GM19455 (cell line): ENCODE results near the gene MIAT.

Source experiments
- ATAC-seq: cut with Tn5 transposase; IDR thresholded peaks from one replicate; pipeline ENCODE4 v1.9.1; 2021; ENCODE audit not compliant: unreplicated experiment

The MIAT gene

DNA sequence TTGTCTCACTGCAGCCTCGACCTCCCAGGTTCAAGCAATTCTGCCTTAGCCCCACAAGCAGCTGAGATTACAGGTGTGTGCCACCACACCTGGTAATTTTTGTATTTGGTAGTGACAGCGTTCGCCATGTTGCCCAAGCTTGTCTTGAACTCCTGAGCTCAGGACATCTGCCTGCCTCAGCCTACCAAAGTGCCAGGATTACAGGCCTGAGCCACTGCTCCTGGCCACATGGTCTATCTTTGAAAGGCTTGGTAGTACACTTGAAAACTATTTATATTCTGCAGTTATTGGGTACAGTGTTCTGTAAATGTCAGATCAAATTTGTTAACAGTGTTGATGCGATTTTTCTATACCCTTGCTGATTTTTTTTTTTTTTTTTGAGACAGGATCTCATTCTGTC, 26.1 kb upstream of the MIAT start:
- no peak for ATAC-seq

- no peak for ATAC-seq
Observed at GRCh38 chr22:26632422-26633155, 24.8 kb upstream of the MIAT start.

DNA sequence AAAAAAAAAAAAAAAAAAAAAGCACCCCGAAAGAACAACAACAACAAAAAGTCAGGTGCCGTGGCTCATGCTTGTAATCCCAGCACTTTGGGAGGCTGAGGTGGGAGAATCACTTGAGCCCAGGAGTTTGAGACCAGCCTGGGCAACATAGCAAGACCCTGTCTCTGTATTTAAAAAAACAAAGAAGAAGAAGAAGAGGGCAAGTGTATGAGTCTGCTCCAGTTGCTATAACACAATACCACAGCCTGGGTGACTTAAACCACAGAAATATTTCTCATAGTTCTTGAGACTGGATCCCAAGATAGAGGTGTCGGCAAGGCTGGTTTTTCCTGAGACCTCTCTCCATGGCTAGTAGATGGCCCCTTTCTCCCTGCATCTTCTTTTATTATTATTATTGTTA, 23.2 kb upstream of the MIAT start:
- no peak for ATAC-seq

DNA sequence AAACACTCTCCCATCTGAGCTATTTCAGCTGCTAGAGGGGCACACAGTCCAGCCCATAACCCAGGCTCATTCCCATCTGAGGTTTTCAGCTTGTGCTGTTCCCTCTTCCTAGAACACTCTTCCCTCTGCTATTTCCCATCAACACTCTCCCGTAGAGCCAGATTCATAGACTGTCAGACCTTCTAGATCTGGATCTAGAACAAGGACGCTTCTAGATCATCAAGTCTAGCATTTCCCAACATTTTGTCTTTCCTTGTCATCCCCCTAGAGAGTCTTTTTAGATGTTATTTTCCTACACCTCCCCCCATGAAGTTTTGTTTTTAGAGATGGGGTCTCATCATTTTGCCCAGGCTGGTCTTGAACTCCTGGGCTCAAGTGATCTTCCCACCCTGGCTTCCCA, 22.3 kb upstream of the MIAT start:
- no peak for ATAC-seq

DNA sequence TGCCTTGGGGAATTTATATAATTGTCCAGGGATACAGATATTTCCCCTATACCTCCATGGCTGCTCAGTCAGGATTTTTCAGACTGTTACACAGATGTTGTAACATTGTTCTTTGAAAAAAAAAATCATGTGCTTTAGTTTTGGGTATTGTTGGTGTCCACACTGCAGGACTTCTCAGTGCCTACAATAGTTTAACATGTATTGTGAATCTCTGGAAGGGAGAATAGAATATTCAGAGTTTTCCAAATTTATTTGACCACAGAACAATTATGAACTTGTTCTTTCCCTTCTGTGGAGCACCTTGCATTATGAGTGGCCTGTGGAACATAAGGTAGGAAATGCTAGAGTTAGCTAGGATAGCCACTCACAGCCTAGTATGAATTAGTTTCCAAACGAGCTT, 21.1 kb upstream of the MIAT start:
- no peak for ATAC-seq

DNA sequence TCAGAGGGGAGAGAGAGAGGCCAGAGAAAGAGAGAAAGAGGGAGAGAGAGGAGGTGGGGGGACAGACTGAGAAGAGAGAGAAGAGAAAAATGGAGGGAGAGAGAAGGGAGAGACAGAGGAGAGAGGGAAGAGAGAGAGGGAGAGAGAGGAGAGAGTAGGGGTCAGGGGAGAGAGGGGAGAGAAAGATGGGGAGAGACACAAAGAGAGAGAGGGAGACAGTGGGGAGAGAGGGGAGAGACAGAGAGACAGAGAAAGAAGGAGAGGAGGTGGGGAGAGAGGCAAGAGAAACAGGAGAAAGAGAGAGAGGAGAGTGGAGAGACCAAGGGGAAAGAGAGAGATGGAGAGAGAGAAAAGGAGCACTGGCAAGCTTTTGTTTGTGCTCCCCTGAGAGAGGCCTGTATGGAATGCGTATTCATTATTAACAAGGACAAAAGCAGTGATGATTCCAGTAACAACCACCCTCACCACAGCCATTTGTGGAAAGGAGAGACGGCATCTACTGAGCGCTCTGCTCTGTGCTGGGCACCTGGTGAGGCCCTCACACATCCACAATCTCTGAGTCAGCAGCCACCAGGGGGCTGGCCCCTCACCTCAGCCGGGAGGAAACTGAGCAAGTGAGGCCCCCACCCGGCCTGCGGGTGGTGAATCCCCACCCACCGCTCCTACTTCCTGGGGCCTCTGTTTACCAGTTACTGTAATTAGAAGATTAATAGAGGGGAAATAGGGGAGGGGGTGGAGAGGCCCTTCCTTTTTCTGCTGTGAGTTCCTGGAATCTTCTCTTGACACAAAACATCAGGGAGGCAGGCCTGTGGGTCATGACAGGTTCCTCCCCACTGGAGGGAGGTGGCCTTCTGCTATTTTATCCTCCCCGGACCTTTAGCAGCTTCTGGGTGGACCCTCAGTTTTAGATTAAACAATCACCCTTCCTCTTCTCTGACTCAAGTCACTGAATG, 14.6 kb upstream of the MIAT start:
- no peak for ATAC-seq

DNA sequence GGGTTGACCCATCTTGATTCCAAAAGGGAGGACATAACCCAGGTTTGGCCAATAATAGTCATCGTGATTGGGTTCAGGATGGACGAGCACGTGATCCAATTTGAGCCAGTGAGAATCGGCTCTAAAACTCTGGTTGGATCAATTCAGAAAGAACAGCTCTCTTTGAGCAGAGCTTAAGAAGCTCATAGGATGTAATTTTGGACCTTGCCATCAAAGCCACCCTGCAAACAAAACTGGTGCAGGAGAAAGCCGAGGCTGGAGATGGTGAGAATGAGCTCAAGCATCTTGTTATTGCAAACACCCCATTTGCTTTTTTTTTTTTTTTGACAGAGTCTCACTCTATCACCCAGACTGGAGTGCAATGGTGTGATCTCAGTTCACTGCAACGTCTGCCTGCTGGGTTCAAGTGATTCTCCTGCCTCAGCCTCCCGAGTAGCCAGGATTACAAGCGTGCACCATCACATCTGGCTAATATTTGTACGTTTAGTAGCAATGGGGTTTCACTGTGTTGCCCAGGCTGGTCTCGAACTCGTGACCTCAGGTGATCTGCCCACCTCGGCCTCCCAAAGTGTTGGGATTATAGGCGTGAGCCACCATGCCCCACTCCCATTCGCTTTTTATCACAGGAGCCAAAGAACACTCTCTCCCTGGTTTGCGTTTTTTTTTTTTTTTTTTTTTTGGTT, 13.8 kb upstream of the MIAT start:
- no peak for ATAC-seq

- no peak for ATAC-seq
Observed at GRCh38 chr22:26646158-26646557, 11.2 kb upstream of the MIAT start.

DNA sequence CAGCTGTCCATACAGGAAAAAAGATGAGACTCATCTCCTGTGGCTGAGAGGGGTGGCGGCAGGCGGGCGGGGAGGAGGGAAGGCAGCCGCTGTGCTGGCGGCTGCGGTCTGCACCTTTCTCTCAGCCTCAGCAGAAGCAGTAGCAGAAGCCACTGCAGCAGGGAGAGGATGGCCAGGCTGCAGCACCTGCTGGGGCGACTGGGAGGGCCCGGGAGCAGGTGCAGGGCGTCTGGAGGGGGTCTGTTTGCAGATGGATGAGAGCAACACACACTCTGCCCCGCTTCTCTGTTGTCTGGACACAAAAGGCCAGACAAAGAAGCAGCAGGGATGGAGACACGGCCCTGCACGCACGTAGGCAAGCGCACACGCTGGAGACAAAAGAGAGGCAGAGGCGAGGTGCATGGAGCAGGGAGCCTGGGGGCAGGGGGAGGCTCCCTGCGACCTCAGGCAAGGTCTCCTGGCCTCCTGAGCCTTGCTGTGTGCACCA, 9.3 kb upstream of the MIAT start:
- ATAC-seq, result no peak

DNA sequence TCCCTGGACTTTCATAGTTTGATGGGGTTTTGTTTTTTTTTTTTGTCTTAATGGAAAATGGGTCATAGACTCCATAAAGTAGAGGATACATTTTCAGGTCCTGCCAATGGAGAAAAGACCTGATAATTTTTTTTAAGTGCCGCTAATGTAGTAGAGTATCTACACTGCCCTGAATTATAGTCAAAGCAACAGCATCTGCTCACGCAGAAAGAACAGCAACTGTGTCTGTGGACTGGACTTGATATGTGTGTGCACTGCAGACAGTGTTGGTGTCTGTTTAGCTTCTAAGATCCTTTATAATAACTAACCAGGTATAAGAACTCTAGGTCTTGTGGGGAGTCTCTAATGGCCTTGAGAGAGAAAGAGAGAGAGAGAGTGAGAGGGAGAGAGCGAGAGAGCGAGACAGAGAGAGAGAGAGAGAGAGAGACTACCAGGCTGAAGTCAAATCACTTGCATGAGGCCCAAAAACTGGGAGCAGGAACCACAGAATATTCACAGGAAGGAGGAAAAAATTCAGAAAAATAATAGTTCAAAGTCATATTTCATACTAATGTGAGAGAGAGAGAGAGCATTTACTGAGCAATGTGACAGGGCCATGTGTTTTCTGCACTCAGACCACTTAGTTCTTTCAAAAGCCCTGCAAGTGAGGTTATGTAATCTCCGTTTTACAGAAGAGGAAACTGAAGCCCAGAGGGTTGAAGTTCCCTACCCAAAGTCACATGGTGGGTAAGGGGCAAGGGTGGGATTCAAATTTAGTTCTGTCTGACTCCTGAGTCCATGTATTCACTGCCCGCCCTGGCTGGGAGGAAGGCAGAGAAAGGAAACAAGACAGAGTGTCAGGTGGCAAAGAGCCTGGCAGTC, 8.6 kb upstream of the MIAT start:
- no peak for ATAC-seq

- ATAC-seq, result no peak
Observed at GRCh38 chr22:26650722-26651421, 6.5 kb upstream of the MIAT start.

DNA sequence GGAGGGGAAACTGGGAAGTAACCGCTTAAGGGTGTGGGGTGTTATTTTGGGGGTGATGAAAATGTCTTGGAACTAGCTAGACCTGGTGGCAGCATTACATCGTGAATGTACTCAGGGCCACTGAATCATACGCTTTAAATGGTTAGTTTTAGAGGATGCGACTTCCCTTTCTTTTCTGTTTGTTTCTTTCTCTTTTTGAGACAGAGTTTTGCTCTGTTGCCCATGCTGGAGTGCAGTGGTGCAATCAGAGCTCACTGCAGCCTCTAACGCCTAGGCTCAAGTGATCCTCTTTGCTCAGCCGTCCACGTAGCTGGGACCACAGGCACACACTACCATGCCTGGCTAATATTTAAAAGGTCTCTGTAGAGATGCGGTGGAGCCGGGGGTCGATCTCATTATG, 5.6 kb upstream of the MIAT start:
- ATAC-seq, result no peak

DNA sequence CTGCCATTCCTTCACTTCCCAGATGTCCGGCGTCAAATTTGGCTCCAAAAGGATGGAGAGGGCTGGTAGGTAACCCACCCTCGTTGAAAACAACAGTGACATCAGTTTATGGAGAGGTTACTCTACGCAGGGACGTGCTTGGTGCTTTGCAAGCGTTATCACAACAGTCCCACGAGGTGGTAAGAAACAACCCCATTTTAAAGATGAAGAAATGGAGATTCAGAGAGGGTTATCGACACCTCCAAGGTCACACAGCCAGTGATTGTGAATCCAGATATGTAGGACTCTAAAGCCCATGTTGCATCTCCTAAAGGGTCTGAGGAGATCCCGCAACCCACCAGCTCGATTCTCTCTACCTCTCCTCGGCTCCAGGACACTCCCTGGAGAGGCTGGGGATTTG, 773 bp downstream of the MIAT start:
- ATAC-seq, result no peak

- ATAC-seq, result peak; percentile 55
Observed at GRCh38 chr22:26658671-26659478, 1.5 kb downstream of the MIAT start.

GRCh38 chr22:26660356-26660755, 3.0 kb downstream of the MIAT start:
- no peak for ATAC-seq

DNA sequence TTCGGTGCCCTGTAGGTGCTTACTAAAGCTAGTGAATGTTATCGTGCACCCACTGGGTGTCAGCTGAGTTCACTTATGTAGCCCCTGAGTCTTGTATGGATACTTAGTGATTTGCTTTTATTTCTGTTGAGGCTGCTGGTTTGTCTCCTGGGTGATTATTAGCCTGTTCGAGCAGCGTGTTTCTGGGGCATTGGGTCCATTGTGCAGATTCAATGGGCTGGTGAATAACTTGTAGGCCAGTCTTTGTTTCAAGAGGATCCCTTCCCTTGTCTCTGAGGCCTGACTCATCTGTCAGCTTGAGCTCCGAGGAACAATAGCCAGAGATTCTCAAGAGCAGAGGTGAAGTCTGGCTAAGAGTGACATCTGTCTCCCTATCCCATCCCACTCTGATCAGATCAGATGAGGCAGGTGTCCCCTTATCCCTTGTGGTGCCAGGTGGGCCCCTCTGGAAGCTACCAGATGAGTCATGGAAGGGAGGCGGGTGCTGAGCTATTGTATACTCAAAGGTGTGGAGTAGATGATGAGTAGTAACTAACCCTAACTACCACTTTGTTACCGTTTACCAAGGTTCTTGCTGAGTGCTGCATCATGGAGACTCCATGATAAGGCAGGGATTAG, 3.7 kb downstream of the MIAT start:
- no peak for ATAC-seq

GRCh38 chr22:26662160-26662559, 4.8 kb downstream of the MIAT start:
- ATAC-seq, result no peak

DNA sequence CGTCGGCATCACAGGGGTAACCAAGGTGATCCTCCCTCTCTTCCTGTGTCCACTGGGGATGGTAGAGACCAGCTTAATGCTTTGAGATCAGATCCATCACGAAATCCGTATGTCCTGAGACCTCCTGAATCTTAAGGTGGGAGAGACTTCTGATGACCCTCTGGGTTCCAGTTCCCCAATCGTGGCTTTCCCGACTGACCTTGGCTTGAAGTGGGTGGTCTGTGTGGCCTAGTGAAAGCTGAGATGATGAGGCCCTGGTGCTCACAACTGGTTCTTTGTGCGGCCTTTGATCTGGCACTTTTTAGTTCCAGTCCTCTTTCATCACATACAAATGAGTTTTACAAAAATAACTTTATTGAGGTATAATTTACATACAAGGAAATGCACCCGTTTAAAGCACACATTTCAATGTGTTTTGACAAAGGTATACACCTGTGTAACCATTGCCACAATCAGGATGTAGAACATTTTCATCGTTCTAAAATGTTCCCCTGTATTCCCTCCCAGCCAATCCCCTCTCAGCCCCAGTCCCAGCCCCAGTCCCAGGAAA, 6.1 kb downstream of the MIAT start:
- ATAC-seq, result no peak
